Keratinocyte (primary cell): Measurements from ENCODE around the gene LAMB1.

ENCODE experiments used
- EZH2 ChIP-seq: IDR thresholded peaks from one replicate; pipeline ENCODE4 v1.6.1; 2012; ENCODE audit warnings: inconsistent platforms, mild to moderate bottlenecking, low read length, moderate library complexity
- TF ChIP-seq, protein P1 (sequence below), 3 experiments: IDR thresholded peaks in 1 of 3; conservative IDR thresholded peaks in 1 of 3; optimal IDR thresholded peaks in 1 of 3; 2 replicates in 2 of 3; 3 replicates in 1 of 3; pipeline versions ENCODE3 to v1.5.1; 2011; ENCODE audit warnings: low read length in 3 of 3, mild to moderate bottlenecking in 3 of 3, moderate library complexity in 2 of 3, control low read depth in 1 of 3, inconsistent platforms in 1 of 3; ENCODE audit not compliant: insufficient read depth in 2 of 3; ENCODE audit errors: extremely low read depth in 1 of 3

DNA sequence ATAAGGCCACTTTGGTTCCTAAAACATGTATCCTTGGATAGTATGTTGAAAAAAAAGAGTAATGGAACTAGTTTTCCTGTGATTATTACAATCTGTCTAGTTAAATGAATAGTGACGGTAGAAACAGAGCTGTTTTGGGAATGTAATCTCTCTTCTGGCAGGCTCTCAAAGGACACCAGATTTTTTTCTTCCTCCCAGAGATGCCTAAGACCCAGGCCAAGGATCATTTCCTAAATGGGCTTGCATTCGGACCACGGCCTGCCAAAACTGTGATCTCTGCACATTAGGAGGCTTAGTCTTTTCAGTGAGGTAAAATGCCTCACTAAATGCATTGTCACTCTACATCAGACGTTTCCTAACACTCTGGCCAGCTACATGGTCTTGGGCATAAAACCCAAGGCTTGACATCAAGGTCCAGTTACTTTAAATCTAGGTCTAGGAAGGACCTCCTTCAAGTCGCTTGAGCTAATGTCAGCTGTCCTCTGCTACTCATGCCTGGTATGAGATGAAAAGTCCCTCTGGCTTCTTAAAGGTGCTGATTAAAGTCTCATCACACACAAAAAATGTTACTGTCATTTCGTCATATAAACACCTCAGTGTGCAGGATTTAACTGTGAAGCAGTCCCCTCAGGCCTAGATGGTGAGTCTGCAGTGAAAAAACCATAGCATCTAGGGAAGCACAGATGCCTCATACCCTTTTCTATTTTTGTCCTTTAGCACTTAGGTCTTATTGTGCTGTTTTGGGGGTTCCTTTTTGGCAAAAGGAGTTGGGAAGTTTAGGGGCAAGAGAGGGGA lies 64.3 kb downstream of the LAMB1 start:
- TF ChIP-seq, protein P1, sequence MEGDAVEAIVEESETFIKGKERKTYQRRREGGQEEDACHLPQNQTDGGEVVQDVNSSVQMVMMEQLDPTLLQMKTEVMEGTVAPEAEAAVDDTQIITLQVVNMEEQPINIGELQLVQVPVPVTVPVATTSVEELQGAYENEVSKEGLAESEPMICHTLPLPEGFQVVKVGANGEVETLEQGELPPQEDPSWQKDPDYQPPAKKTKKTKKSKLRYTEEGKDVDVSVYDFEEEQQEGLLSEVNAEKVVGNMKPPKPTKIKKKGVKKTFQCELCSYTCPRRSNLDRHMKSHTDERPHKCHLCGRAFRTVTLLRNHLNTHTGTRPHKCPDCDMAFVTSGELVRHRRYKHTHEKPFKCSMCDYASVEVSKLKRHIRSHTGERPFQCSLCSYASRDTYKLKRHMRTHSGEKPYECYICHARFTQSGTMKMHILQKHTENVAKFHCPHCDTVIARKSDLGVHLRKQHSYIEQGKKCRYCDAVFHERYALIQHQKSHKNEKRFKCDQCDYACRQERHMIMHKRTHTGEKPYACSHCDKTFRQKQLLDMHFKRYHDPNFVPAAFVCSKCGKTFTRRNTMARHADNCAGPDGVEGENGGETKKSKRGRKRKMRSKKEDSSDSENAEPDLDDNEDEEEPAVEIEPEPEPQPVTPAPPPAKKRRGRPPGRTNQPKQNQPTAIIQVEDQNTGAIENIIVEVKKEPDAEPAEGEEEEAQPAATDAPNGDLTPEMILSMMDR (optimal IDR thresholded peaks at IDR 0.05 in 1 of 3, IDR thresholded peaks at IDR 0.05 in 1 of 3, conservative IDR thresholded peaks at IDR 0.05 in 1 of 3; ENCODE audit: extremely low read depth in 1 of 3, insufficient read depth in 2 of 3, low read length in 3 of 3), result no peak
- TF ChIP-seq EZH2, result no peak
